H54 (cell line): ENCODE measurements around the gene FABP1.

Experiments
- DNase-seq: peaks from one replicate; pipeline ENCODE4 v3.0.0; 2011; ENCODE audit warnings: low spot score, mixed read lengths; ENCODE audit not compliant: insufficient read length
- FAIRE-seq: peaks from 3 replicates; lab custom pipeline; 2011; peaks lifted over from hg19 to GRCh38; lab: Jason Lieb, UNC
- POLR2A ChIP-seq: IDR thresholded peaks from 2 replicates; pipeline ENCODE4 v1.6.1; 2011; ENCODE audit warnings: low read depth, mild to moderate bottlenecking, low read length

The FABP1 gene

GRCh38 chr2:88115825-88116518, 11.9 kb downstream of the FABP1 start:
- no peak for DNase-seq
- no peak for FAIRE-seq
- no peak for TF ChIP-seq POLR2A

GRCh38 chr2:88114889-88115288, 13.0 kb downstream of the FABP1 start:
- FAIRE-seq (no peak), DNase-seq (no peak)
- no peak for TF ChIP-seq POLR2A

- DNase-seq (no peak), FAIRE-seq (no peak)
- no peak for TF ChIP-seq POLR2A
Measured at GRCh38 chr2:88113069-88113468, 14.8 kb downstream of the FABP1 start.

GRCh38 chr2:88110830-88111229, 17.0 kb downstream of the FABP1 start:
- TF ChIP-seq POLR2A = no peak
- no peak for FAIRE-seq
- DNase-seq = no peak

GRCh38 chr2:88108796-88109195, 19.1 kb downstream of the FABP1 start:
- TF ChIP-seq POLR2A = no peak
- no peak for FAIRE-seq

GRCh38 chr2:88100489-88100858, 27.4 kb downstream of the FABP1 start:
- no peak for TF ChIP-seq POLR2A
- no peak for FAIRE-seq
- DNase-seq = no peak

More at GRCh38 chr2:88108796-88109195, 19.1 kb downstream of the FABP1 start:
- DNase-seq = no peak

GRCh38 chr2:88099798-88100488, 27.9 kb downstream of the FABP1 start:
- TF ChIP-seq POLR2A = no peak
- no peak for FAIRE-seq
- peak; percentile 17 for DNase-seq

- FAIRE-seq (no peak), DNase-seq (no peak)
- no peak for TF ChIP-seq POLR2A
Measured at GRCh38 chr2:88098558-88098900, 29.3 kb downstream of the FABP1 start.

- FAIRE-seq (no peak), DNase-seq (no peak)
- no peak for TF ChIP-seq POLR2A
Measured at GRCh38 chr2:88097891-88098557, 29.8 kb downstream of the FABP1 start.

- FAIRE-seq (no peak), DNase-seq (no peak)
- TF ChIP-seq POLR2A = no peak
Measured at GRCh38 chr2:88097192-88097591, 30.7 kb downstream of the FABP1 start.

- no peak for TF ChIP-seq POLR2A
Measured at GRCh38 chr2:88096708-88097107, 31.2 kb downstream of the FABP1 start.

GRCh38 chr2:88095022-88095421, 32.8 kb downstream of the FABP1 start:
- FAIRE-seq (no peak), DNase-seq (no peak)
- no peak for TF ChIP-seq POLR2A

More at GRCh38 chr2:88096708-88097107, 31.2 kb downstream of the FABP1 start:
- no peak for FAIRE-seq
- no peak for DNase-seq

GRCh38 chr2:88092773-88093172, 35.1 kb downstream of the FABP1 start:
- TF ChIP-seq POLR2A = no peak

GRCh38 chr2:88091943-88092342, 35.9 kb downstream of the FABP1 start:
- no peak for FAIRE-seq
- TF ChIP-seq POLR2A = no peak
- no peak for DNase-seq

More at GRCh38 chr2:88092773-88093172, 35.1 kb downstream of the FABP1 start:
- no peak for DNase-seq
- no peak for FAIRE-seq
